Renal cortex interstitium (tissue), 11 donors: ENCODE results near the gene SDF2. TPM values are rescaled to one million over a fixed set of nuclear protein-coding genes. Genes with fewer than 3 reads are reported as not detected.
"Not testable (repeated sequence)": the region's sequence is repeated elsewhere in the genome, so short reads cannot be mapped to it uniquely, and the experiment has no call there.

Source experiments
- DNase-seq, 11 donors: peaks; one replicate each; pipeline ENCODE4 v3.0.0-alpha.2; 2013; ENCODE audit warnings: low read depth in 9 of 11, low spot score in 4 of 11; ENCODE audit errors: extremely low read depth in 1 of 11
- polyA plus RNA-seq, 3 donors: library from polyadenylated mRNA; unstranded; fragments of 120-200 nt; gene quantifications; one replicate each; pipeline ENCODE4 v1.2.1, GENCODE V29; 2013; ENCODE audit not compliant: insufficient read length in 3 of 3

SDF2 gene
- polyA plus RNA-seq, 3 donors = 80.2 to 85.8 (median 81.8) TPM

GRCh38 chr17:28700278-28700677, 38.6 kb upstream of the SDF2 start:
- DNase-seq = no peak

- DNase-seq = peak in 1 of 11 donors; percentile 57
These were observed 36.7 kb upstream of the SDF2 start for GRCh38 chr17:28698253-28698941.

GRCh38 chr17:28693869-28694268, 32.2 kb upstream of the SDF2 start:
- no peak for DNase-seq

- DNase-seq = no peak
These were observed 27.3 kb upstream of the SDF2 start for GRCh38 chr17:28689011-28689410.

GRCh38 chr17:28688481-28688880, 26.8 kb upstream of the SDF2 start:
- no peak for DNase-seq

GRCh38 chr17:28686296-28686695, 24.6 kb upstream of the SDF2 start:
- DNase-seq = no peak

GRCh38 chr17:28685366-28685765, 23.7 kb upstream of the SDF2 start:
- no peak for DNase-seq

- DNase-seq = peak in 4 of 11 donors; percentile 24 to 33 (median 27)
These were observed 23.3 kb upstream of the SDF2 start for GRCh38 chr17:28684963-28685362.

GRCh38 chr17:28682655-28683054, 20.9 kb upstream of the SDF2 start:
- no peak for DNase-seq

- no peak for DNase-seq
These were observed 14.3 kb upstream of the SDF2 start for GRCh38 chr17:28675980-28676379.

GRCh38 chr17:28675490-28675889, 13.8 kb upstream of the SDF2 start:
- no peak for DNase-seq

GRCh38 chr17:28669918-28670317, 8.2 kb upstream of the SDF2 start:
- DNase-seq = no peak

- no peak for DNase-seq
These were observed 6.2 kb upstream of the SDF2 start for GRCh38 chr17:28667870-28668269.

- no peak for DNase-seq
These were observed 4.3 kb upstream of the SDF2 start for GRCh38 chr17:28665994-28666393.

GRCh38 chr17:28663723-28664122, 2.0 kb upstream of the SDF2 start:
- no peak for DNase-seq

GRCh38 chr17:28662527-28662829, 772 bp upstream of the SDF2 start:
- DNase-seq = no peak

GRCh38 chr17:28659497-28659881, 2.2 kb downstream of the SDF2 start:
- not testable (repeated sequence) for DNase-seq

- DNase-seq = not testable (repeated sequence)
These were observed 2.8 kb downstream of the SDF2 start for GRCh38 chr17:28658766-28659496.

- DNase-seq = not testable (repeated sequence)
These were observed 3.4 kb downstream of the SDF2 start for GRCh38 chr17:28658342-28658741.

GRCh38 chr17:28657756-28658155, 4.0 kb downstream of the SDF2 start:
- no peak for DNase-seq

- DNase-seq = no peak
These were observed 6.5 kb downstream of the SDF2 start for GRCh38 chr17:28655160-28655559.
